Smooth muscle cell (in vitro differentiated cells): Measurements from ENCODE around the gene C19orf12. TPM values are rescaled to one million over a fixed set of nuclear protein-coding genes. Genes with fewer than 3 reads are reported as not detected.

ENCODE experiments used
- DNase-seq: peaks from one replicate; lab custom pipeline; 2025; ENCODE audit not compliant: unreplicated experiment; lab: John Stamatoyannopoulos, UW
- H2AFZ ChIP-seq: fragments of 200-600 bp; sonication (generic); 2 replicates; pipeline ENCODE4 v1.6.0; 2016; ENCODE audit warnings: antibody characterized with exemption, low read depth, mild to moderate bottlenecking
- H3F3A ChIP-seq: fragments of 200-600 bp; sonication (generic); 2 replicates; pipeline ENCODE4 v1.6.0; 2017; ENCODE audit warnings: antibody characterized with exemption, low read depth
- H3K27ac ChIP-seq: fragments of 200-600 bp; sonication (generic); 2 replicates; pipeline ENCODE4 v1.5.1; 2016; ENCODE audit warnings: low read depth, mild to moderate bottlenecking
- H3K27me3 ChIP-seq: fragments of 200-600 bp; sonication (generic); 2 replicates; pipeline ENCODE4 v1.6.1; 2016; ENCODE audit warnings: low read depth, mild to moderate bottlenecking
- H3K36me3 ChIP-seq: fragments of 200-600 bp; sonication (generic); 2 replicates; pipeline ENCODE4 v1.5.1; 2016; ENCODE audit warnings: low read depth
- H3K4me1 ChIP-seq: fragments of 200-600 bp; sonication (generic); 2 replicates; pipeline ENCODE4 v1.5.1; 2016; ENCODE audit warnings: low read depth
- H3K4me2 ChIP-seq: fragments of 200-600 bp; sonication (generic); 2 replicates; pipeline ENCODE4 v1.6.0; 2016; ENCODE audit warnings: mild to moderate bottlenecking
- H3K4me3 ChIP-seq: fragments of 200-600 bp; sonication (generic); 2 replicates; pipeline ENCODE4 v1.5.1; 2016; ENCODE audit warnings: mild to moderate bottlenecking
- H3K79me2 ChIP-seq: fragments of 200-600 bp; sonication (generic); 2 replicates; pipeline ENCODE4 v1.6.0; 2016; ENCODE audit warnings: low read depth, mild to moderate bottlenecking
- H3K9ac ChIP-seq: fragments of 200-600 bp; sonication (generic); 2 replicates; pipeline ENCODE4 v1.6.0; 2016; ENCODE audit warnings: low read depth
- H3K9me3 ChIP-seq: fragments of 200-600 bp; sonication (generic); replicated peaks from 2 replicates; pipeline ENCODE4 v1.5.1; 2016; ENCODE audit warnings: low read depth
- H4K20me1 ChIP-seq: fragments of 200-600 bp; sonication (generic); 2 replicates; pipeline ENCODE4 v1.6.0; 2016; ENCODE audit warnings: low read depth
- WGBS: methylation state at CpG from one replicate; pipeline ENCODE4 v1.1.7; 2016; ENCODE audit warnings: low lambda C conversion rate; 5-methylcytosine and 5-hydroxymethylcytosine counted together
- polyA plus RNA-seq: library from polyadenylated mRNA; unstranded; fragments of >200 nt; fragmentation: Nextera tagmentation; extraction: Ambion mirVana; gene quantifications from 2 replicates; pipeline ENCODE4 v1.2.1, GENCODE V29; 2016
- total RNA-seq: library from RNA; depleted of rRNA; stranded (reverse); fragments of >200 nt; gene quantifications from 2 replicates; pipeline ENCODE4 v1.2.3, GENCODE V29; 2014
- TF ChIP-seq, protein P1 (sequence below): fragments of 200-600 bp; sonication (generic); IDR thresholded peaks from 2 replicates; pipeline ENCODE4 v1.5.1; 2017; ENCODE audit warnings: borderline replicate concordance, mild to moderate bottlenecking, antibody characterized with exemption; ENCODE audit not compliant: insufficient read depth, poor library complexity, severe bottlenecking

C19orf12 gene
- total and polyA plus RNA-seq, 2 experiments from 2014 or later, result 22.7 to 30.0 TPM

DNA sequence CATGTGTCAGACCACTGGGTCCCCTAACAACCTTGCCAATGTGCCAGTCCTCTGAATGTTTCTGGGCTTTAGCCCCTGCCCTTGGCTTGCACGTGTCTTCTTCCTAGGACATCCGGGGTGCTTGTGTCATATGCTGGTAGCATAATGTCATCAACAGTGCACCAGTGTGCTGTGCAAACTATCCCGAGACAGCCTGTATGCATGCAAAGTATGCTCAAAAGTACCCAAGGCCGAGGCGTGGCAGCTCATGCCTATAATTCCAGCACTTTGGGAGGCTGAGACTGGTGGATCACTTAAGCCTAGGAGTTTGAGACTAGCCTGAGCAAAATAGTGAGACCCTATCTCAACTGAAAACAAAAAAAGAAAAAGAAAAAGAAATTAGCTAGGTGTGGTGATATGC lies 20.8 kb upstream of the C19orf12 start:
- H3K4me1 ChIP-seq, result no peaks in the 10 kb centered on the region
- no peak for DNase-seq
- no peak overlapping the region for H2AFZ ChIP-seq
- H3K27me3 ChIP-seq, result peaks cover 50% of the 10 kb centered on the region
- no peak overlapping the region for H3K4me2 ChIP-seq
- no peaks in the 10 kb centered on the region for H3K9me3 ChIP-seq
- no peak overlapping the region for H3K27ac ChIP-seq
- TF ChIP-seq, protein P1, sequence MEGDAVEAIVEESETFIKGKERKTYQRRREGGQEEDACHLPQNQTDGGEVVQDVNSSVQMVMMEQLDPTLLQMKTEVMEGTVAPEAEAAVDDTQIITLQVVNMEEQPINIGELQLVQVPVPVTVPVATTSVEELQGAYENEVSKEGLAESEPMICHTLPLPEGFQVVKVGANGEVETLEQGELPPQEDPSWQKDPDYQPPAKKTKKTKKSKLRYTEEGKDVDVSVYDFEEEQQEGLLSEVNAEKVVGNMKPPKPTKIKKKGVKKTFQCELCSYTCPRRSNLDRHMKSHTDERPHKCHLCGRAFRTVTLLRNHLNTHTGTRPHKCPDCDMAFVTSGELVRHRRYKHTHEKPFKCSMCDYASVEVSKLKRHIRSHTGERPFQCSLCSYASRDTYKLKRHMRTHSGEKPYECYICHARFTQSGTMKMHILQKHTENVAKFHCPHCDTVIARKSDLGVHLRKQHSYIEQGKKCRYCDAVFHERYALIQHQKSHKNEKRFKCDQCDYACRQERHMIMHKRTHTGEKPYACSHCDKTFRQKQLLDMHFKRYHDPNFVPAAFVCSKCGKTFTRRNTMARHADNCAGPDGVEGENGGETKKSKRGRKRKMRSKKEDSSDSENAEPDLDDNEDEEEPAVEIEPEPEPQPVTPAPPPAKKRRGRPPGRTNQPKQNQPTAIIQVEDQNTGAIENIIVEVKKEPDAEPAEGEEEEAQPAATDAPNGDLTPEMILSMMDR, result no peak
- H3K36me3 ChIP-seq, result no peaks in the 10 kb centered on the region
- WGBS, result 87% methylated on average over 5 of the region's 5 CpGs
- no peaks in the 10 kb centered on the region for H4K20me1 ChIP-seq
- H3K79me2 ChIP-seq, result no peaks in the 10 kb centered on the region
- H3K4me3 ChIP-seq, result no peak overlapping the region
- no peak overlapping the region for H3K9ac ChIP-seq
- H3F3A ChIP-seq, result no peaks in the 10 kb centered on the region

DNA sequence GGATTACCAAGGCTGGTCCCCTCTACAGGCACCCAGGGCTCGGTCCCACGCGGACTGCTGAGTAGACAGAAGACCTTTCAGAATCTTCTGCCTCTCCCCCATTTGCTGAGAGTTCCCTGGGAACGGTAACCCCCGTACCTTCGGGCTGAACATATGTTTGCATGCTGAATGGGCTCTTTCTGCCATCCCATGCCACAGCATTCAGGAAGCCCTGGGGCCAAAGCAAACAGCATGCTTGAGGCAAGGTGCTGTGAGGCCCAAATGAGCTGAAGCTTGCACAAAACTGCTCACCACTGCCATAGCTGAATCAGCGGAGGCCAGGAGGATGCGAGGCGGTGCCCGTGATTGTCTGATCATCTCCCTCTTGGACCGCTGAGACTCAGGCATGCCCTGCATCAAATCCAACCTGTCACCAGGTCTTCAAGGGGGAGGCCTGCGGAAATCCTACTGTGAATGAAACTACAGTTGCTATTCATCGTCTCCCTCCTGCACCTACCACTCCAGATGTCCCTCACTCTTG lies 16.3 kb upstream of the C19orf12 start:
- H3K4me3 ChIP-seq, result no peak overlapping the region
- no peak for DNase-seq
- WGBS, result 90% methylated on average over 13 of the region's 13 CpGs
- H3K79me2 ChIP-seq, result no peaks in the 10 kb centered on the region
- H4K20me1 ChIP-seq, result no peaks in the 10 kb centered on the region
- H3K36me3 ChIP-seq, result no peaks in the 10 kb centered on the region
- no peaks in the 10 kb centered on the region for H3K9me3 ChIP-seq
- no peak overlapping the region for H2AFZ ChIP-seq
- H3K4me2 ChIP-seq, result no peak overlapping the region
- no peak overlapping the region for H3K27ac ChIP-seq
- no peaks in the 10 kb centered on the region for H3F3A ChIP-seq
- peaks cover 54% of the 10 kb centered on the region for H3K27me3 ChIP-seq
- TF ChIP-seq, protein P1, result no peak
- no peak overlapping the region for H3K9ac ChIP-seq
- no peaks in the 10 kb centered on the region for H3K4me1 ChIP-seq

DNA sequence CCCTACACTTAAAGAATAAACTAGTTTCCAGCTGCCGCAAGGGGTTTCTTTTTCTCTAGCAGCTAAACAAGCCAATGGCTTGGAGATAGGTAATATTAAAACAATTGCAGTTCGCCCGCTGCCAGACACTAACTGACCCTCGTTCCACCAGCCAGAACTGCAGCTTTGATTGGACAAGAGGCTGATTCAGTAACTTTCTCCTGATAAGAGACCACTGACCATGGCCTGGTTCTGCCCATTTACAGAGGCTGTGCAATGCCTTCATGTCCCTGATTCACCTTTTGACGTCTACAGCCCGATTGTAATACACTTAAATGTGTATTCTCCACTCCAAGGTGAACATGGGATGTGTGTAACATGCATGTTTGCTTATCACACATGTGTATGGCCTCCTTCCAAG lies 12.8 kb upstream of the C19orf12 start:
- no peaks in the 10 kb centered on the region for H3K36me3 ChIP-seq
- H3F3A ChIP-seq, result no peaks in the 10 kb centered on the region
- no peaks in the 10 kb centered on the region for H3K9me3 ChIP-seq
- no peak overlapping the region for H3K4me3 ChIP-seq
- no peak for DNase-seq
- peaks cover 36% of the 10 kb centered on the region for H3K27me3 ChIP-seq
- no peak overlapping the region for H3K4me2 ChIP-seq
- TF ChIP-seq, protein P1, result no peak
- no peaks in the 10 kb centered on the region for H3K79me2 ChIP-seq
- no peaks in the 10 kb centered on the region for H4K20me1 ChIP-seq
- no peak overlapping the region for H3K9ac ChIP-seq
- no peak overlapping the region for H3K27ac ChIP-seq
- H2AFZ ChIP-seq, result no peak overlapping the region
- 90% methylated on average over 6 of the region's 6 CpGs for WGBS
- H3K4me1 ChIP-seq, result peaks cover 12% of the 10 kb centered on the region

DNA sequence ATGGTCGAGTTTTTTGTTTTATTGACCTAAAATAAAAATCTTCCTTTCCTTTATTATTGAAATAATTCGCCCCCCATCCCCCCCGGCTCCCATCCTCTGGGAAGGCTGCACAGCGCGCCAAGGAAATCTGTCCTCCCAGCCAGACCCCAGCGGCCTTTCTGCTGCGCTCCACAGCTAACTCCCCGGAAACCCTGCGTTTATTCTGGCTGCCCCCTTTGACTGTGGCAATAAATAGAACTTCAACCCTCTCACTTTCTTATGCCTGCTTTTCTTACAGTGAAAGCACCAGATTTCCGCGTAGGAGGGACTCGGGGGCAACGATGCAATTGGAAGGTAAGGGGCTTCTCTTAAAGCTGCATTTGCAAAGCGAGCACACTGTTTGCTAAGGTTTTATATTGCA lies 9.7 kb upstream of the C19orf12 start:
- no peak for DNase-seq
- no peaks in the 10 kb centered on the region for H3K9me3 ChIP-seq
- peak overlapping the region; percentile 52 for H3K4me3 ChIP-seq
- H3K36me3 ChIP-seq, result no peaks in the 10 kb centered on the region
- no peak overlapping the region for H3K9ac ChIP-seq
- no peak overlapping the region for H3K27ac ChIP-seq
- peak overlapping the region; percentile 86 for H2AFZ ChIP-seq
- no peaks in the 10 kb centered on the region for H3K79me2 ChIP-seq
- WGBS, result 61% methylated on average over 14 of the region's 14 CpGs
- H3F3A ChIP-seq, result no peaks in the 10 kb centered on the region
- TF ChIP-seq, protein P1, result no peak
- H3K4me1 ChIP-seq, result peaks cover 12% of the 10 kb centered on the region
- H3K27me3 ChIP-seq, result peaks cover 21% of the 10 kb centered on the region
- H4K20me1 ChIP-seq, result no peaks in the 10 kb centered on the region
- H3K4me2 ChIP-seq, result peak overlapping the region; percentile 96
